SK-N-SH (cell line): ENCODE measurements around the gene UBALD1. TPM values are rescaled to one million over a fixed set of nuclear protein-coding genes. Genes with fewer than 3 reads are reported as not detected.

Experiments used
- CTCF ChIA-PET: fragments of 300-600, 350-600 bp; formaldehyde crosslinking; extraction: SDS; loops from one replicate; lab custom pipeline; 2021; lab: Yijun Ruan, JAX
- POLR2A ChIA-PET: fragments of 350-600 bp; sonication (Branson Sonifier 250); formaldehyde crosslinking; extraction: SDS; loops from one replicate; lab custom pipeline; 2020; ENCODE audit warnings: antibody characterized with exemption, inconsistent platforms; lab: Yijun Ruan, JAX
- DNase-seq: peaks from one replicate; pipeline ENCODE4 v3.0.0; 2012
- H2AFZ ChIP-seq: fragments of 200-600 bp; sonication (generic); 2 replicates; pipeline ENCODE4 v1.8.1; 2016; ENCODE audit warnings: antibody characterized with exemption, mild to moderate bottlenecking, low read depth
- H3F3A ChIP-seq: fragments of 200-600 bp; sonication (generic); replicated peaks from 2 replicates; pipeline ENCODE3; 2016; ENCODE audit warnings: antibody characterized with exemption, mild to moderate bottlenecking; ENCODE audit not compliant: insufficient read depth
- H3K27ac ChIP-seq, 2 experiments: fragments of 200-500 bp in 1 of 2; fragments of 200-600 bp in 1 of 2; sonication (Bioruptor generic) in 1 of 2; sonication (generic), shearing (Covaris generic) in 1 of 2; 2 replicates each; pipeline versions ENCODE4 v1.5.1 to v1.6.1; 2014 to 2016; ENCODE audit warnings: low read depth in 2 of 2, inconsistent platforms in 1 of 2, low read length in 1 of 2, mild to moderate bottlenecking in 1 of 2, mixed read lengths in 1 of 2
- H3K27me3 ChIP-seq: fragments of 200-600 bp; sonication (generic), shearing (Covaris generic); 2 replicates; pipeline ENCODE4 v1.6.1; 2016; ENCODE audit warnings: mixed run types; ENCODE audit not compliant: insufficient read depth
- H3K36me3 ChIP-seq, 2 experiments: fragments of 200-500 bp in 1 of 2; fragments of 200-600 bp in 1 of 2; sonication (Bioruptor generic) in 1 of 2; sonication (generic) in 1 of 2; replicated peaks in 1 of 2; 2 replicates each; pipeline versions ENCODE3 to v1.5.1; 2014 to 2016; ENCODE audit warnings: low read length in 1 of 2, mild to moderate bottlenecking in 1 of 2; ENCODE audit not compliant: insufficient read depth in 2 of 2, control insufficient read depth in 1 of 2
- H3K4me1 ChIP-seq, 2 experiments: fragments of 200-500 bp in 1 of 2; fragments of 200-600 bp in 1 of 2; sonication (Bioruptor generic) in 1 of 2; sonication (generic), shearing (Covaris generic) in 1 of 2; 2 replicates each; pipeline versions ENCODE4 v1.5.1 to v1.6.1; 2014 to 2016; ENCODE audit warnings: low read depth in 1 of 2, low read length in 1 of 2, mixed run types in 1 of 2; ENCODE audit not compliant: insufficient read depth in 2 of 2, control insufficient read depth in 1 of 2
- H3K4me2 ChIP-seq: fragments of 200-600 bp; sonication (generic), shearing (Covaris generic); 2 replicates; pipeline ENCODE4 v1.6.1; 2017; ENCODE audit warnings: mixed run types
- H3K4me3 ChIP-seq, 2 experiments: fragments of 200-500 bp in 1 of 2; fragments of 200-600 bp in 1 of 2; sonication (Bioruptor generic) in 1 of 2; sonication (generic), shearing (Covaris generic) in 1 of 2; 2 replicates each; pipeline versions ENCODE4 v1.5.1 to v1.8.1; 2014 to 2016; ENCODE audit warnings: low read depth in 2 of 2, inconsistent platforms in 1 of 2, low read length in 1 of 2, mild to moderate bottlenecking in 1 of 2, mixed read lengths in 1 of 2, moderate library complexity in 1 of 2
- H3K79me2 ChIP-seq: fragments of 200-600 bp; sonication (generic); 2 replicates; pipeline ENCODE4 v1.8.1; 2017; ENCODE audit warnings: mild to moderate bottlenecking; ENCODE audit not compliant: insufficient read depth
- H3K9ac ChIP-seq: fragments of 200-600 bp; sonication (generic); 2 replicates; pipeline ENCODE4 v1.6.1; 2017; ENCODE audit warnings: mixed run types
- H3K9me2 ChIP-seq: fragments of 200-600 bp; sonication (generic); 2 replicates; pipeline ENCODE4 v1.6.1; 2017; ENCODE audit warnings: mixed run types
- H3K9me3 ChIP-seq: fragments of 200-600 bp; sonication (generic); 2 replicates; pipeline ENCODE4 v1.6.1; 2017; ENCODE audit warnings: mixed run types, mild to moderate bottlenecking, moderate library complexity
- H4K20me1 ChIP-seq: fragments of 200-600 bp; sonication (generic); 2 replicates; pipeline ENCODE4 v1.6.1; 2017; ENCODE audit warnings: mild to moderate bottlenecking, mixed run types; ENCODE audit not compliant: insufficient read depth
- EP300 ChIP-seq, 2 experiments: IDR thresholded peaks; 2 replicates each; pipeline versions ENCODE4 v1.4.0 to v1.6.1; 2012; ENCODE audit warnings: borderline replicate concordance in 1 of 2, low read depth in 1 of 2, low read length in 1 of 2
- FOSL2 ChIP-seq: IDR thresholded peaks from 2 replicates; pipeline ENCODE4 v1.4.0; 2012; ENCODE audit warnings: low read depth, mild to moderate bottlenecking, moderate library complexity, borderline replicate concordance
- FOXM1 ChIP-seq: IDR thresholded peaks from 2 replicates; pipeline ENCODE4 v1.4.0; 2012; ENCODE audit warnings: low read depth, mild to moderate bottlenecking
- GABPA ChIP-seq: IDR thresholded peaks from 2 replicates; pipeline ENCODE4 v1.4.0; 2012; ENCODE audit warnings: low read depth, mild to moderate bottlenecking
- MXI1 ChIP-seq: IDR thresholded peaks from 2 replicates; pipeline ENCODE4 v1.6.1; 2012; ENCODE audit warnings: mild to moderate bottlenecking, low read depth, low read length, improper control_type of control experiment
- POLR2AphosphoS5 ChIP-seq: IDR thresholded peaks from 2 replicates; pipeline ENCODE4 v1.6.1; 2012; ENCODE audit warnings: low read depth, low read length
- RAD21 ChIP-seq: IDR thresholded peaks from 2 replicates; pipeline ENCODE4 v1.6.1; 2012; ENCODE audit warnings: mild to moderate bottlenecking, low read length
- RCOR1 ChIP-seq: fragments of 150-350 bp; IDR thresholded peaks from 2 replicates; pipeline ENCODE4 v1.6.1; 2017; ENCODE audit warnings: antibody characterized with exemption, low read length
- RFX5 ChIP-seq: IDR thresholded peaks from 2 replicates; pipeline ENCODE4 v1.6.1; 2012; ENCODE audit warnings: mild to moderate bottlenecking, improper control_type of control experiment, low read length
- RXRA ChIP-seq: IDR thresholded peaks from 2 replicates; pipeline ENCODE4 v1.4.0; 2012; ENCODE audit warnings: low read depth, mild to moderate bottlenecking, borderline replicate concordance
- TCF12 ChIP-seq: IDR thresholded peaks from 2 replicates; pipeline ENCODE4 v1.4.0; 2012
- WGBS: methylation state at CpG from one replicate; pipeline ENCODE4 v1.1.6; 2017; ENCODE audit warnings: low lambda C conversion rate; 5-methylcytosine and 5-hydroxymethylcytosine counted together
- polyA plus RNA-seq, 3 experiments: library from polyadenylated mRNA; depleted of rRNA; stranded (reverse); fragments of >200 nt; gene quantifications; 2 replicates each; pipeline ENCODE4 v1.2.3, GENCODE V29; 2012
- TF ChIP-seq, protein P1 (sequence below): IDR thresholded peaks from 2 replicates; pipeline ENCODE4 v1.4.0; 2012; ENCODE audit warnings: low read depth, borderline replicate concordance
- TF ChIP-seq, protein P2 (sequence below): IDR thresholded peaks from 2 replicates; pipeline ENCODE4 v1.6.1; 2012; ENCODE audit warnings: mild to moderate bottlenecking, low read depth, low read length, moderate library complexity
- TF ChIP-seq, protein P3 (sequence below): IDR thresholded peaks from 2 replicates; pipeline ENCODE4 v1.4.0; 2012; ENCODE audit warnings: low read depth, borderline replicate concordance

UBALD1 gene
- polyA plus RNA-seq, 1 of the 3 experiments (the other 2 are of a cell fraction), result 16.7 TPM

DNA sequence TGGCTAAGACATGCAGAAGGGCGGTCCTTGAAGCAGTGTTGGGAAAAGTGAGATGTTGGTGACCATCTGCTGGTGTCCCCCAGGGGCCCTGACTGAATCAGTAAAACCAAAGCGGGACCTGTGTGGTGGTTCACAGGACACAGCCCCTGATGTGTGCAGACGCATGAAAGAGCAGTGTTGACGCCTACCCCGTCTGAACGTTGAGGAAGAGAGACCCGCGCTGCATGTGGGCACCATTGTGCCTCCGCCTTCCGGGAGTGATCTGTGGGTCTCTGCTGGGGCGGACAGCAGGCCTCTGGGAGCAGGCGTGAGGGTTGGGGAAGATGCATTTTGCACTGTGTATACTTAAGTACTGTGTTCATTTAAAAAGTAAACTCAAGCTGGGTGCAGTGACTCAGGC is 41.5 kb upstream of the UBALD1 start:
- no peak for DNase-seq
- H3K9me3 ChIP-seq, result no peaks in the 10 kb centered on the region
- ChIA-PET CTCF (interaction anchor here (0.9 kb wide), 1 partner anchor 71 kb away, joined by 4 read pairs; no protein-coding TSS in a partner anchor), POLR2A (no interaction called here)
- 94% methylated on average over 12 of the region's 12 CpGs for WGBS
- no peak overlapping the region for H3K4me3 ChIP-seq
- no peaks in the 10 kb centered on the region for H3K27me3 ChIP-seq
- no peak for TF ChIP-seq RFX5
- TF ChIP-seq POLR2AphosphoS5, result no peak
- TF ChIP-seq FOSL2, result no peak
- no peak for TF ChIP-seq FOXM1
- TF ChIP-seq EP300 (IDR thresholded peaks at IDR 0.05; ENCODE audit: borderline replicate concordance in 1 of 2, low read depth in 1 of 2, low read length in 1 of 2), result no peak
- TF ChIP-seq TCF12, result no peak
- no peaks in the 10 kb centered on the region for H3K9me2 ChIP-seq
- no peak overlapping the region for H3K9ac ChIP-seq
- no peaks in the 10 kb centered on the region for H3K4me1 ChIP-seq
- no peaks in the 10 kb centered on the region for H3F3A ChIP-seq
- peaks cover 3% of the 10 kb centered on the region for H3K79me2 ChIP-seq
- peaks cover 9 to 47% of the 10 kb centered on the region in 2 experiments for H3K36me3 ChIP-seq
- no peak overlapping the region for H3K4me2 ChIP-seq
- H3K27ac ChIP-seq, result no peak overlapping the region
- peaks cover under 1% of the 10 kb centered on the region; the same call in 1 of the 2 replicates for H4K20me1 ChIP-seq
- H2AFZ ChIP-seq, result no peak overlapping the region

DNA sequence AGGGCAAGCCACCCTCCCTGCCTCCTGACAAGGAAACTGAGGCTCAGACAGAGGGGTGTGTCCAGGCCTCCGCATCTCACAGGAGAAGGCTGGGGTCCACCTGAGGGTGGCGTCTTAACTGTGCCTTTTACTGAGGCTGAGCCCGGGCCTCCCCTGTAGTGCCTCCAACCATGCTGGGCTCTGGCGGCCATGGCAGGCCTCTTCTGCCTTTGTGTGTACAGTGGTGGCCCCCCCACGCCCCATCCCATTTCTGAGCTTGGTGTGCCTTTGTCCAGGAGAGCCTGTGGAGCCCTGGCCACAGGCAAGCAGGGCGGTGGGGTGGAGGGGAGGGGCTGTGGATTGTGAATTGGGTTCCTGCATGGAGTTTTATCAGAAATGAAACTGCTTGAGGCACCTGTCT is 41.1 kb upstream of the UBALD1 start:
- TF ChIP-seq, protein P1, sequence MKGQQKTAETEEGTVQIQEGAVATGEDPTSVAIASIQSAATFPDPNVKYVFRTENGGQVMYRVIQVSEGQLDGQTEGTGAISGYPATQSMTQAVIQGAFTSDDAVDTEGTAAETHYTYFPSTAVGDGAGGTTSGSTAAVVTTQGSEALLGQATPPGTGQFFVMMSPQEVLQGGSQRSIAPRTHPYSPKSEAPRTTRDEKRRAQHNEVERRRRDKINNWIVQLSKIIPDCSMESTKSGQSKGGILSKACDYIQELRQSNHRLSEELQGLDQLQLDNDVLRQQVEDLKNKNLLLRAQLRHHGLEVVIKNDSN, result no peak
- TF ChIP-seq, protein P2, sequence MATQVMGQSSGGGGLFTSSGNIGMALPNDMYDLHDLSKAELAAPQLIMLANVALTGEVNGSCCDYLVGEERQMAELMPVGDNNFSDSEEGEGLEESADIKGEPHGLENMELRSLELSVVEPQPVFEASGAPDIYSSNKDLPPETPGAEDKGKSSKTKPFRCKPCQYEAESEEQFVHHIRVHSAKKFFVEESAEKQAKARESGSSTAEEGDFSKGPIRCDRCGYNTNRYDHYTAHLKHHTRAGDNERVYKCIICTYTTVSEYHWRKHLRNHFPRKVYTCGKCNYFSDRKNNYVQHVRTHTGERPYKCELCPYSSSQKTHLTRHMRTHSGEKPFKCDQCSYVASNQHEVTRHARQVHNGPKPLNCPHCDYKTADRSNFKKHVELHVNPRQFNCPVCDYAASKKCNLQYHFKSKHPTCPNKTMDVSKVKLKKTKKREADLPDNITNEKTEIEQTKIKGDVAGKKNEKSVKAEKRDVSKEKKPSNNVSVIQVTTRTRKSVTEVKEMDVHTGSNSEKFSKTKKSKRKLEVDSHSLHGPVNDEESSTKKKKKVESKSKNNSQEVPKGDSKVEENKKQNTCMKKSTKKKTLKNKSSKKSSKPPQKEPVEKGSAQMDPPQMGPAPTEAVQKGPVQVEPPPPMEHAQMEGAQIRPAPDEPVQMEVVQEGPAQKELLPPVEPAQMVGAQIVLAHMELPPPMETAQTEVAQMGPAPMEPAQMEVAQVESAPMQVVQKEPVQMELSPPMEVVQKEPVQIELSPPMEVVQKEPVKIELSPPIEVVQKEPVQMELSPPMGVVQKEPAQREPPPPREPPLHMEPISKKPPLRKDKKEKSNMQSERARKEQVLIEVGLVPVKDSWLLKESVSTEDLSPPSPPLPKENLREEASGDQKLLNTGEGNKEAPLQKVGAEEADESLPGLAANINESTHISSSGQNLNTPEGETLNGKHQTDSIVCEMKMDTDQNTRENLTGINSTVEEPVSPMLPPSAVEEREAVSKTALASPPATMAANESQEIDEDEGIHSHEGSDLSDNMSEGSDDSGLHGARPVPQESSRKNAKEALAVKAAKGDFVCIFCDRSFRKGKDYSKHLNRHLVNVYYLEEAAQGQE, result no peak
- TF ChIP-seq RAD21 (no peak), GABPA (no peak), MXI1 (no peak), FOXM1 (no peak), RXRA (no peak), RCOR1 (no peak)
- TF ChIP-seq, protein P3, sequence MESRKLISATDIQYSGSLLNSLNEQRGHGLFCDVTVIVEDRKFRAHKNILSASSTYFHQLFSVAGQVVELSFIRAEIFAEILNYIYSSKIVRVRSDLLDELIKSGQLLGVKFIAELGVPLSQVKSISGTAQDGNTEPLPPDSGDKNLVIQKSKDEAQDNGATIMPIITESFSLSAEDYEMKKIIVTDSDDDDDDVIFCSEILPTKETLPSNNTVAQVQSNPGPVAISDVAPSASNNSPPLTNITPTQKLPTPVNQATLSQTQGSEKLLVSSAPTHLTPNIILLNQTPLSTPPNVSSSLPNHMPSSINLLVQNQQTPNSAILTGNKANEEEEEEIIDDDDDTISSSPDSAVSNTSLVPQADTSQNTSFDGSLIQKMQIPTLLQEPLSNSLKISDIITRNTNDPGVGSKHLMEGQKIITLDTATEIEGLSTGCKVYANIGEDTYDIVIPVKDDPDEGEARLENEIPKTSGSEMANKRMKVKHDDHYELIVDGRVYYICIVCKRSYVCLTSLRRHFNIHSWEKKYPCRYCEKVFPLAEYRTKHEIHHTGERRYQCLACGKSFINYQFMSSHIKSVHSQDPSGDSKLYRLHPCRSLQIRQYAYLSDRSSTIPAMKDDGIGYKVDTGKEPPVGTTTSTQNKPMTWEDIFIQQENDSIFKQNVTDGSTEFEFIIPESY, result no peak
- no peak for DNase-seq
- H3K4me3 ChIP-seq, result no peak overlapping the region
- POLR2A ChIA-PET, result no interaction called here
- no peaks in the 10 kb centered on the region for H3K9me2 ChIP-seq
- no peak overlapping the region for H3K4me2 ChIP-seq
- H3K4me1 ChIP-seq, result no peaks in the 10 kb centered on the region
- peaks cover 9 to 49% of the 10 kb centered on the region in 2 experiments for H3K36me3 ChIP-seq
- no peaks in the 10 kb centered on the region for H3K27me3 ChIP-seq
- CTCF ChIA-PET, result interaction anchor here (0.8 kb wide), 1 partner anchor 32 kb away, joined by 3 read pairs; the partner anchor contains the start of gene MGRN1
- no peak overlapping the region for H2AFZ ChIP-seq
- peaks cover 3% of the 10 kb centered on the region; the same call in 1 of the 2 replicates for H4K20me1 ChIP-seq
- H3K79me2 ChIP-seq, result peaks cover 7% of the 10 kb centered on the region
- no peaks in the 10 kb centered on the region for H3K9me3 ChIP-seq
- H3F3A ChIP-seq, result no peaks in the 10 kb centered on the region
- no peak overlapping the region for H3K9ac ChIP-seq
- 100% methylated on average over 4 of the region's 6 CpGs for WGBS
- H3K27ac ChIP-seq, result no peak overlapping the region
